Measurements from ENCODE around the gene ACOXL.
"Not testable (repeated sequence)": the region's sequence is repeated elsewhere in the genome, so short reads cannot be mapped to it uniquely, and the experiment has no call there.

The ACOXL gene

GRCh38 chr2:110854355-110855081, 122.1 kb downstream of the ACOXL start:
- no peak for DNase-seq (ENCODE audit: low read depth, low spot score)

GRCh38 chr2:110855841-110856240, 123.5 kb downstream of the ACOXL start:
- DNase-seq (ENCODE audit: low read depth, low spot score) = not testable (repeated sequence)

- DNase-seq (ENCODE audit: low read depth, low spot score) = no peak
Observed at GRCh38 chr2:110858135-110858725, 125.9 kb downstream of the ACOXL start.

GRCh38 chr2:110858993-110859701, 126.8 kb downstream of the ACOXL start:
- DNase-seq (ENCODE audit: low read depth, low spot score) = no peak

- DNase-seq (ENCODE audit: low read depth, low spot score) = no peak
Observed at GRCh38 chr2:110860630-110861029, 128.3 kb downstream of the ACOXL start.

- DNase-seq (ENCODE audit: low read depth, low spot score) = no peak
Observed at GRCh38 chr2:110861616-110862260, 129.4 kb downstream of the ACOXL start.

- no peak for DNase-seq (ENCODE audit: low read depth, low spot score)
Observed at GRCh38 chr2:110863726-110864125, 131.4 kb downstream of the ACOXL start.

- no peak for DNase-seq (ENCODE audit: low read depth, low spot score)
Observed at GRCh38 chr2:110864176-110864575, 131.8 kb downstream of the ACOXL start.

GRCh38 chr2:110864731-110865130, 132.4 kb downstream of the ACOXL start:
- no peak for DNase-seq (ENCODE audit: low read depth, low spot score)

- no peak for DNase-seq (ENCODE audit: low read depth, low spot score)
Observed at GRCh38 chr2:110865188-110865587, 132.8 kb downstream of the ACOXL start.

- no peak for DNase-seq (ENCODE audit: low read depth, low spot score)
Observed at GRCh38 chr2:110866045-110866444, 133.7 kb downstream of the ACOXL start.

- no peak for DNase-seq (ENCODE audit: low read depth, low spot score)
Observed at GRCh38 chr2:110866466-110866865, 134.1 kb downstream of the ACOXL start.

GRCh38 chr2:110867078-110867477, 134.7 kb downstream of the ACOXL start:
- DNase-seq (ENCODE audit: low read depth, low spot score) = no peak

- DNase-seq (ENCODE audit: low read depth, low spot score) = no peak
Observed at GRCh38 chr2:110868971-110869370, 136.6 kb downstream of the ACOXL start.

- DNase-seq (ENCODE audit: low read depth, low spot score) = no peak
Observed at GRCh38 chr2:110869472-110870446, 137.4 kb downstream of the ACOXL start.

- no peak for DNase-seq (ENCODE audit: low read depth, low spot score)
Observed at GRCh38 chr2:110870545-110870944, 138.2 kb downstream of the ACOXL start.

GRCh38 chr2:110871637-110872036, 139.3 kb downstream of the ACOXL start:
- no peak for DNase-seq (ENCODE audit: low read depth, low spot score)

- no peak for DNase-seq (ENCODE audit: low read depth, low spot score)
Observed at GRCh38 chr2:110872521-110872920, 140.1 kb downstream of the ACOXL start.

- no peak for DNase-seq (ENCODE audit: low read depth, low spot score)
Observed at GRCh38 chr2:110873056-110873502, 140.7 kb downstream of the ACOXL start.

- no peak for DNase-seq (ENCODE audit: low read depth, low spot score)
Observed at GRCh38 chr2:110873597-110874452, 141.5 kb downstream of the ACOXL start.
